Muscle of leg (tissue), 11 donors: ENCODE results near the gene TDRD12. TPM values are rescaled to one million over a fixed set of nuclear protein-coding genes. Genes with fewer than 3 reads are reported as not detected.
"Not testable (repeated sequence)": the region's sequence is repeated elsewhere in the genome, so short reads cannot be mapped to it uniquely, and the experiment has no call there.

Experiments used
- DNase-seq: peaks from one replicate; pipeline ENCODE4 v3.0.0; 2013
- H3K27ac ChIP-seq: one replicate; pipeline ENCODE4 v1.5.1; 2013; ENCODE audit warnings: mild to moderate bottlenecking, low read length, control low read depth
- H3K27me3 ChIP-seq: one replicate; pipeline ENCODE4 v1.6.1; 2013; ENCODE audit warnings: low read length; ENCODE audit not compliant: control insufficient read depth, insufficient read depth
- H3K36me3 ChIP-seq: one replicate; pipeline ENCODE4 v1.6.1; 2013; ENCODE audit warnings: low read length; ENCODE audit not compliant: control insufficient read depth, insufficient read depth
- H3K4me1 ChIP-seq: one replicate; pipeline ENCODE4 v1.6.1; 2013; ENCODE audit warnings: low read length; ENCODE audit not compliant: control insufficient read depth, insufficient read depth
- H3K4me3 ChIP-seq: one replicate; pipeline ENCODE4 v1.5.1; 2013; ENCODE audit warnings: low read length, control low read depth
- H3K9me3 ChIP-seq: replicated peaks from 2 replicates; pipeline ENCODE4 v1.6.1; 2013; ENCODE audit warnings: low read depth, low read length; ENCODE audit not compliant: control insufficient read depth
- WGBS: methylation state at CpG from one replicate; pipeline ENCODE4 v1.1.5; 2013; ENCODE audit warnings: missing lambda C conversion rate; ENCODE audit not compliant: insufficient coverage; 5-methylcytosine and 5-hydroxymethylcytosine counted together
- polyA plus RNA-seq, 8 donors: library from polyadenylated mRNA; unstranded; fragments of 120-200 nt; gene quantifications; one replicate each; pipeline versions ENCODE4 v1.2.1 to v1.2.3, GENCODE V29; 2013; ENCODE audit warnings: inconsistent platforms in 1 of 8, low replicate concordance in 1 of 8; ENCODE audit not compliant: insufficient read length in 8 of 8, insufficient read depth in 1 of 8
- total RNA-seq: library from RNA; stranded (reverse); fragments of 120-200 nt; gene quantifications from one replicate; pipeline ENCODE4 v1.2.4, GENCODE V29; 2013

The TDRD12 gene
- total and polyA plus RNA-seq, 9 donors, result 0.10 to 0.95 (median 0.22) TPM

GRCh38 chr19:32745594-32746251 lies 26.2 kb downstream of the TDRD12 start:
- not testable (repeated sequence) for DNase-seq, H3K27me3 ChIP-seq, H3K4me1 ChIP-seq, H3K27ac ChIP-seq, H3K4me3 ChIP-seq, H3K9me3 ChIP-seq, H3K36me3 ChIP-seq
- whole genome bisulfite sequencing, result 8% methylated on average over 2 of the region's 2 CpGs

GRCh38 chr19:32746631-32747196 lies 27.1 kb downstream of the TDRD12 start:
- H3K27me3 ChIP-seq, H3K4me1 ChIP-seq, DNase-seq, H3K36me3 ChIP-seq, H3K4me3 ChIP-seq, H3K9me3 ChIP-seq, H3K27ac ChIP-seq: not testable (repeated sequence)
- WGBS, result 0% methylated on average over 2 of the region's 2 CpGs

- WGBS, result 40% methylated on average over 1 of the region's 5 CpGs
- no peaks in the 10 kb centered on the region for H3K36me3 ChIP-seq
- H3K4me1 ChIP-seq, result no peaks in the 10 kb centered on the region
- no peak overlapping the region for H3K27ac ChIP-seq
- H3K9me3 ChIP-seq, result no peaks in the 10 kb centered on the region
- H3K27me3 ChIP-seq, result peaks cover 6% of the 10 kb centered on the region
- no peak for DNase-seq
- no peak overlapping the region for H3K4me3 ChIP-seq
These were observed 28.9 kb downstream of the TDRD12 start for GRCh38 chr19:32748497-32748896.

- H3K36me3 ChIP-seq, result no peaks in the 10 kb centered on the region
- no peak for DNase-seq
- no peak overlapping the region for H3K4me3 ChIP-seq
- H3K4me1 ChIP-seq, result no peaks in the 10 kb centered on the region
- no peaks in the 10 kb centered on the region for H3K9me3 ChIP-seq
- H3K27ac ChIP-seq, result no peak overlapping the region
- WGBS, result 49% methylated on average over 2 of the region's 3 CpGs
- peaks cover 6% of the 10 kb centered on the region for H3K27me3 ChIP-seq
These were observed 29.4 kb downstream of the TDRD12 start for GRCh38 chr19:32748948-32749347.

GRCh38 chr19:32749361-32749760 lies 29.8 kb downstream of the TDRD12 start:
- 83% methylated on average over 2 of the region's 6 CpGs for WGBS
- Histone ChIP-seq H3K27me3 (peaks cover 6% of the 10 kb centered on the region), H3K4me3 (no peak overlapping the region), H3K36me3 (no peaks in the 10 kb centered on the region), H3K9me3 (no peaks in the 10 kb centered on the region), H3K4me1 (no peaks in the 10 kb centered on the region), H3K27ac (no peak overlapping the region)
- DNase-seq, result no peak

- Histone ChIP-seq H3K9me3 (no peaks in the 10 kb centered on the region), H3K27me3 (peaks cover 6% of the 10 kb centered on the region), H3K27ac (no peak overlapping the region), H3K4me3 (no peak overlapping the region), H3K4me1 (no peaks in the 10 kb centered on the region), H3K36me3 (no peaks in the 10 kb centered on the region)
- 63% methylated on average over 2 of the region's 4 CpGs for WGBS
- peak; percentile 4 for DNase-seq
These were observed 31.0 kb downstream of the TDRD12 start for GRCh38 chr19:32750441-32751055.

- H3K27ac ChIP-seq, result no peak overlapping the region
- no peak overlapping the region for H3K4me3 ChIP-seq
- DNase-seq, result no peak
- WGBS, result no CpG with 5 or more reads among the region's 2 CpGs
- no peaks in the 10 kb centered on the region for H3K9me3 ChIP-seq
- no peaks in the 10 kb centered on the region for H3K4me1 ChIP-seq
- H3K36me3 ChIP-seq, result no peaks in the 10 kb centered on the region
- peaks cover 6% of the 10 kb centered on the region for H3K27me3 ChIP-seq
These were observed 31.5 kb downstream of the TDRD12 start for GRCh38 chr19:32751066-32751465.

GRCh38 chr19:32757189-32757588 lies 37.6 kb downstream of the TDRD12 start:
- WGBS, result no CpG with 5 or more reads among the region's 3 CpGs
- H3K36me3 ChIP-seq, result no peaks in the 10 kb centered on the region
- H3K27me3 ChIP-seq, result no peaks in the 10 kb centered on the region
- DNase-seq, result no peak
- no peak overlapping the region for H3K27ac ChIP-seq
- H3K9me3 ChIP-seq, result no peaks in the 10 kb centered on the region
- no peaks in the 10 kb centered on the region for H3K4me1 ChIP-seq
- no peak overlapping the region for H3K4me3 ChIP-seq

GRCh38 chr19:32765365-32765764 lies 45.8 kb downstream of the TDRD12 start:
- not testable (repeated sequence) for H3K36me3 ChIP-seq, H3K4me1 ChIP-seq, H3K27ac ChIP-seq, H3K4me3 ChIP-seq, H3K9me3 ChIP-seq, H3K27me3 ChIP-seq, DNase-seq
- WGBS, result no CpG with 5 or more reads among the region's 5 CpGs

- Histone ChIP-seq H3K27ac (no peak overlapping the region), H3K36me3 (no peaks in the 10 kb centered on the region), H3K27me3 (no peaks in the 10 kb centered on the region), H3K4me3 (no peak overlapping the region), H3K9me3 (no peaks in the 10 kb centered on the region), H3K4me1 (no peaks in the 10 kb centered on the region)
- 93% methylated on average over 2 of the region's 6 CpGs for WGBS
- peak; percentile 36 for DNase-seq
These were observed 48.5 kb downstream of the TDRD12 start for GRCh38 chr19:32767951-32768679.
